Measurements from ENCODE around the gene BHLHE23.

BHLHE23 gene

GRCh38 chr20:63008541-63009044, 1.8 kb upstream of the BHLHE23 start:
- no peak for ATAC-seq (ENCODE audit: insufficient read depth, low read depth)
- Histone ChIP-seq H3K27me3 (ENCODE audit: insufficient read depth, low read length, poor library complexity) (peaks cover 4% of the 10 kb centered on the region), H3K27ac (ENCODE audit: low read length) (peak overlapping the region; percentile 94), H4K20me1 (ENCODE audit: insufficient read depth, low read length) (peaks cover 15% of the 10 kb centered on the region), H3K9me3 (ENCODE audit: insufficient read depth, low read length, severe bottlenecking) (peaks cover 24% of the 10 kb centered on the region), H2AFZ (ENCODE audit: low read depth, low read length) (no peak overlapping the region; the same call in 1 of the 2 replicates), H3K79me2 (ENCODE audit: insufficient read depth, low read length) (peaks cover 54% of the 10 kb centered on the region), H3K9ac (ENCODE audit: low read depth, low read length) (peak overlapping the region; percentile 95), H3K4me2 (ENCODE audit: insufficient read depth, low read length) (peak overlapping the region; percentile 97), H3K4me3 (ENCODE audit: low read depth in 1 of 2, low read length in 2 of 2) (peak overlapping the region in 1 of 2 experiments; percentile 95; a peak in 3 of 4 replicates), H3K4me1 (ENCODE audit: insufficient read depth, low read length) (peaks cover 76% of the 10 kb centered on the region), H3K36me3 (ENCODE audit: insufficient read depth, low read length) (peaks cover 21% of the 10 kb centered on the region)
- TF ChIP-seq CTCF (IDR thresholded peaks at IDR 0.05; ENCODE audit: borderline replicate concordance, extremely low read depth, low read length, poor library complexity, severe bottlenecking): no peak
- no peak for TF ChIP-seq EZH2 (IDR thresholded peaks at IDR 0.05; ENCODE audit: borderline replicate concordance, low read depth, low read length, severe bottlenecking)
- peak; percentile 51 for DNase-seq

- peak overlapping the region; percentile 94 for H3K27ac ChIP-seq (ENCODE audit: low read length)
- peak overlapping the region; percentile 97 for H3K4me2 ChIP-seq (ENCODE audit: insufficient read depth, low read length)
- H4K20me1 ChIP-seq (ENCODE audit: insufficient read depth, low read length): peaks cover 15% of the 10 kb centered on the region
- H2AFZ ChIP-seq (ENCODE audit: low read depth, low read length): peak overlapping the region; percentile 79; the same call in 1 of the 2 replicates
- peaks cover 46% of the 10 kb centered on the region for H3K79me2 ChIP-seq (ENCODE audit: insufficient read depth, low read length)
- H3K9me3 ChIP-seq (ENCODE audit: insufficient read depth, low read length, severe bottlenecking): peaks cover 17% of the 10 kb centered on the region
- peak overlapping the region; percentile 61 to 95; a peak in 3 of 4 replicates for H3K4me3 ChIP-seq (ENCODE audit: low read depth in 1 of 2, low read length in 2 of 2)
- H3K9ac ChIP-seq (ENCODE audit: low read depth, low read length): peak overlapping the region; percentile 95
- peak; percentile 73 for DNase-seq
- TF ChIP-seq CTCF (IDR thresholded peaks at IDR 0.05; ENCODE audit: borderline replicate concordance, extremely low read depth, low read length, poor library complexity, severe bottlenecking): no peak
- TF ChIP-seq EZH2 (IDR thresholded peaks at IDR 0.05; ENCODE audit: borderline replicate concordance, low read depth, low read length, severe bottlenecking): no peak
- peaks cover 80% of the 10 kb centered on the region for H3K4me1 ChIP-seq (ENCODE audit: insufficient read depth, low read length)
- ATAC-seq (ENCODE audit: insufficient read depth, low read depth): peak; percentile 15; the same call in 2 of the 3 replicates
- peaks cover 15% of the 10 kb centered on the region for H3K36me3 ChIP-seq (ENCODE audit: insufficient read depth, low read length)
- H3K27me3 ChIP-seq (ENCODE audit: insufficient read depth, low read length, poor library complexity): peaks cover 4% of the 10 kb centered on the region
Measured at GRCh38 chr20:63007646-63008488, 1.1 kb upstream of the BHLHE23 start.

- Histone ChIP-seq H3K4me3 (ENCODE audit: low read depth in 1 of 2, low read length in 2 of 2) (peak overlapping the region; percentile 61 to 95), H3K27me3 (ENCODE audit: insufficient read depth, low read length, poor library complexity) (peaks cover 4% of the 10 kb centered on the region), H2AFZ (ENCODE audit: low read depth, low read length) (peak overlapping the region; percentile 79)
Measured at GRCh38 chr20:63007360-63007645, 539 bp upstream of the BHLHE23 start.

More at GRCh38 chr20:63007360-63007645, 539 bp upstream of the BHLHE23 start:
- no peak for TF ChIP-seq CTCF (IDR thresholded peaks at IDR 0.05; ENCODE audit: borderline replicate concordance, extremely low read depth, low read length, poor library complexity, severe bottlenecking)
- no peak for TF ChIP-seq EZH2 (IDR thresholded peaks at IDR 0.05; ENCODE audit: borderline replicate concordance, low read depth, low read length, severe bottlenecking)
- Histone ChIP-seq H3K9me3 (ENCODE audit: insufficient read depth, low read length, severe bottlenecking) (peaks cover 12% of the 10 kb centered on the region), H4K20me1 (ENCODE audit: insufficient read depth, low read length) (peaks cover 15% of the 10 kb centered on the region), H3K27ac (ENCODE audit: low read length) (peak overlapping the region; percentile 94), H3K4me2 (ENCODE audit: insufficient read depth, low read length) (peak overlapping the region; percentile 97), H3K4me1 (ENCODE audit: insufficient read depth, low read length) (peaks cover 80% of the 10 kb centered on the region), H3K79me2 (ENCODE audit: insufficient read depth, low read length) (peaks cover 41% of the 10 kb centered on the region), H3K9ac (ENCODE audit: low read depth, low read length) (peak overlapping the region; percentile 95), H3K36me3 (ENCODE audit: insufficient read depth, low read length) (peaks cover 9% of the 10 kb centered on the region)
- ATAC-seq (ENCODE audit: insufficient read depth, low read depth): no peak
- peak; percentile 61 for DNase-seq
